K562 (cell line): Measurements from ENCODE around the gene RUSC1. TPM values are rescaled to one million over a fixed set of nuclear protein-coding genes. Genes with fewer than 3 reads are reported as not detected.

ENCODE experiments used
- ATF1 ChIP-seq, 2 experiments: fragments of 450-650 bp in 1 of 2; IDR thresholded peaks; 2 replicates each; pipeline ENCODE4 v1.6.1; 2016; ENCODE audit warnings: missing compliant biosample characterization in 1 of 2, missing genetic modification characterization in 1 of 2
- CHCHD3 ChIP-seq: fragments of 250-450 bp; sonication (Bioruptor Pico); IDR thresholded peaks from 2 replicates; pipeline ENCODE4 v2.1.2; 2022; ENCODE audit warnings: mild to moderate bottlenecking
- FOXJ2 ChIP-seq: fragments of 200-800 bp; sonication (Bioruptor generic); IDR thresholded peaks from 2 replicates; pipeline ENCODE4 v1.6.1; 2016; ENCODE audit warnings: missing genetic modification characterization, missing compliant biosample characterization
- GTF2F1 ChIP-seq: IDR thresholded peaks from 2 replicates; pipeline ENCODE4 v1.6.1; 2011; ENCODE audit warnings: low read depth, low read length, improper control_type of control experiment
- NCOA2 ChIP-seq, 2 experiments: fragments of 450-650 bp; IDR thresholded peaks; 2 replicates each; pipeline ENCODE4 v1.6.1; 2018; ENCODE audit warnings: mild to moderate bottlenecking in 2 of 2, moderate library complexity in 1 of 2; ENCODE audit not compliant: partially characterized antibody in 2 of 2
- POLR2B ChIP-seq: fragments of 450-650 bp; IDR thresholded peaks from 2 replicates; pipeline ENCODE4 v1.6.1; 2018; ENCODE audit warnings: low read depth; ENCODE audit not compliant: partially characterized antibody
- SMARCC2 ChIP-seq: fragments of 450-650 bp; IDR thresholded peaks from 2 replicates; pipeline ENCODE4 v1.6.1; 2017; ENCODE audit warnings: antibody characterized with exemption, moderate library complexity, mild to moderate bottlenecking, low read depth
- ZNF316 ChIP-seq: fragments of 450-650 bp; IDR thresholded peaks from 2 replicates; pipeline ENCODE4 v1.6.1; 2016
- ZNF354B ChIP-seq: fragments of 250-450 bp; sonication (Bioruptor Pico); IDR thresholded peaks from 2 replicates; pipeline ENCODE4 v1.4.0; 2020
- ZNF408 ChIP-seq: fragments of 250-450 bp; sonication (Bioruptor Pico); IDR thresholded peaks from 2 replicates; pipeline ENCODE4 v1.4.0; 2020; ENCODE audit warnings: low read depth, mild to moderate bottlenecking, moderate library complexity
- ZNF449 ChIP-seq: fragments of 250-450 bp; sonication (Bioruptor Pico); IDR thresholded peaks from 2 replicates; pipeline ENCODE4 v1.8.0; 2022; ENCODE audit warnings: moderate library complexity, mild to moderate bottlenecking, inconsistent platforms
- ZNF778 ChIP-seq: fragments of 450-650 bp; formaldehyde crosslinking; IDR thresholded peaks from 2 replicates; pipeline ENCODE4 v1.4.0; 2020; ENCODE audit warnings: mild to moderate bottlenecking, moderate library complexity
- polyA plus RNA-seq, 8 experiments: library from polyadenylated mRNA; depleted of rRNA in 4 of 8; stranded (reverse) in 5 of 8; unstranded in 3 of 8; fragments of >200 nt; fragmentation: Nextera tagmentation in 2 of 8; fragmentation: Illumina TruSeq in 1 of 8; extraction: Ambion mirVana in 2 of 8; extraction: Trizol in 1 of 8; gene quantifications; 2 replicates each; pipeline versions ENCODE4 v1.2.1 to v1.2.3, GENCODE V29; 2011 to 2014; ENCODE audit warnings: inconsistent platforms in 1 of 8, missing spikeins in 1 of 8
- total RNA-seq, 7 experiments: library from RNA; depleted of rRNA in 6 of 7; stranded (reverse); fragments of >200 nt in 6 of 7; fragmentation: Illumina TruSeq in 2 of 7; extraction: Trizol in 2 of 7; gene quantifications; 2 replicates each; pipeline versions ENCODE4 v1.2.1 to v1.2.3, GENCODE V29; 2011 to 2021; ENCODE audit warnings: low replicate concordance in 1 of 7
- TF ChIP-seq, protein P1 (sequence below): fragments of 450-650 bp; IDR thresholded peaks from one replicate; pipeline ENCODE4 v1.6.1; 2018; ENCODE audit warnings: mild to moderate bottlenecking, moderate library complexity; ENCODE audit not compliant: partially characterized antibody
- TF ChIP-seq, protein P2 (sequence below): sonication (generic); formaldehyde crosslinking; IDR thresholded peaks from 2 replicates; pipeline ENCODE4 v1.8.1; 2023; ENCODE audit warnings: mild to moderate bottlenecking, missing genetic modification reagents
- TF ChIP-seq, protein P3 (sequence below): sonication (generic); formaldehyde crosslinking; IDR thresholded peaks from 2 replicates; pipeline ENCODE4 v1.8.0; 2023; ENCODE audit warnings: mild to moderate bottlenecking, missing genetic modification reagents
- TF ChIP-seq, protein P4 (sequence below): fragments of 250-450 bp; sonication (Bioruptor Pico); IDR thresholded peaks from 2 replicates; pipeline ENCODE4 v1.5.0; 2021
- TF ChIP-seq, protein P5 (sequence below): fragments of 250-450 bp; sonication (Bioruptor Pico); IDR thresholded peaks from 2 replicates; pipeline ENCODE4 v1.4.0; 2020; ENCODE audit warnings: mild to moderate bottlenecking, moderate library complexity, borderline replicate concordance

Gene RUSC1
- total and polyA plus RNA-seq, 9 of the 15 experiments (the other 6 are each of a cell fraction or from before 2014, with no cell fraction given) = 5.7 to 68.3 (median 33.6) TPM

GRCh38 chr1:155307247-155307740 is 13.4 kb upstream of the RUSC1 start (continued):
- TF ChIP-seq ZNF778 (CRISPR knock-in tag) (no peak), ZNF316 (no peak), ATF1 (CRISPR knock-in tag; IDR thresholded peaks at IDR 0.05) (no peak), ATF1 (tag; IDR thresholded peaks at IDR 0.05) (peak; percentile 75), GTF2F1 (no peak), ZNF354B (CRISPR knock-in tag) (peak; percentile 91), ZNF449 (peak; percentile 98), CHCHD3 (CRISPR knock-in tag) (no peak), NCOA2 (IDR thresholded peaks at IDR 0.05; ENCODE audit: partially characterized antibody in 2 of 2) (no peak), FOXJ2 (tag) (no peak), POLR2B (no peak), SMARCC2 (no peak), ZNF408 (CRISPR knock-in tag) (no peak)
- TF ChIP-seq, protein P1, sequence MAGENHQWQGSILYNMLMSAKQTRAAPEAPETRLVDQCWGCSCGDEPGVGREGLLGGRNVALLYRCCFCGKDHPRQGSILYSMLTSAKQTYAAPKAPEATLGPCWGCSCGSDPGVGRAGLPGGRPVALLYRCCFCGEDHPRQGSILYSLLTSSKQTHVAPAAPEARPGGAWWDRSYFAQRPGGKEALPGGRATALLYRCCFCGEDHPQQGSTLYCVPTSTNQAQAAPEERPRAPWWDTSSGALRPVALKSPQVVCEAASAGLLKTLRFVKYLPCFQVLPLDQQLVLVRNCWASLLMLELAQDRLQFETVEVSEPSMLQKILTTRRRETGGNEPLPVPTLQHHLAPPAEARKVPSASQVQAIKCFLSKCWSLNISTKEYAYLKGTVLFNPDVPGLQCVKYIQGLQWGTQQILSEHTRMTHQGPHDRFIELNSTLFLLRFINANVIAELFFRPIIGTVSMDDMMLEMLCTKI = no peak
- TF ChIP-seq, protein P2, sequence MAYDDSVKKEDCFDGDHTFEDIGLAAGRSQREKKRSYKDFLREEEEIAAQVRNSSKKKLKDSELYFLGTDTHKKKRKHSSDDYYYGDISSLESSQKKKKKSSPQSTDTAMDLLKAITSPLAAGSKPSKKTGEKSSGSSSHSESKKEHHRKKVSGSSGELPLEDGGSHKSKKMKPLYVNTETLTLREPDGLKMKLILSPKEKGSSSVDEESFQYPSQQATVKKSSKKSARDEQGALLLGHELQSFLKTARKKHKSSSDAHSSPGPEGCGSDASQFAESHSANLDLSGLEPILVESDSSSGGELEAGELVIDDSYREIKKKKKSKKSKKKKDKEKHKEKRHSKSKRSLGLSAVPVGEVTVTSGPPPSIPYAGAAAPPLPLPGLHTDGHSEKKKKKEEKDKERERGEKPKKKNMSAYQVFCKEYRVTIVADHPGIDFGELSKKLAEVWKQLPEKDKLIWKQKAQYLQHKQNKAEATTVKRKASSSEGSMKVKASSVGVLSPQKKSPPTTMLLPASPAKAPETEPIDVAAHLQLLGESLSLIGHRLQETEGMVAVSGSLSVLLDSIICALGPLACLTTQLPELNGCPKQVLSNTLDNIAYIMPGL (CRISPR knock-in tag) = no peak
- TF ChIP-seq, protein P3, sequence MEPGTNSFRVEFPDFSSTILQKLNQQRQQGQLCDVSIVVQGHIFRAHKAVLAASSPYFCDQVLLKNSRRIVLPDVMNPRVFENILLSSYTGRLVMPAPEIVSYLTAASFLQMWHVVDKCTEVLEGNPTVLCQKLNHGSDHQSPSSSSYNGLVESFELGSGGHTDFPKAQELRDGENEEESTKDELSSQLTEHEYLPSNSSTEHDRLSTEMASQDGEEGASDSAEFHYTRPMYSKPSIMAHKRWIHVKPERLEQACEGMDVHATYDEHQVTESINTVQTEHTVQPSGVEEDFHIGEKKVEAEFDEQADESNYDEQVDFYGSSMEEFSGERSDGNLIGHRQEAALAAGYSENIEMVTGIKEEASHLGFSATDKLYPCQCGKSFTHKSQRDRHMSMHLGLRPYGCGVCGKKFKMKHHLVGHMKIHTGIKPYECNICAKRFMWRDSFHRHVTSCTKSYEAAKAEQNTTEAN (CRISPR knock-in tag) = no peak
- TF ChIP-seq, protein P4, sequence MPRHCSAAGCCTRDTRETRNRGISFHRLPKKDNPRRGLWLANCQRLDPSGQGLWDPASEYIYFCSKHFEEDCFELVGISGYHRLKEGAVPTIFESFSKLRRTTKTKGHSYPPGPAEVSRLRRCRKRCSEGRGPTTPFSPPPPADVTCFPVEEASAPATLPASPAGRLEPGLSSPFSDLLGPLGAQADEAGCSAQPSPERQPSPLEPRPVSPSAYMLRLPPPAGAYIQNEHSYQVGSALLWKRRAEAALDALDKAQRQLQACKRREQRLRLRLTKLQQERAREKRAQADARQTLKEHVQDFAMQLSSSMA (CRISPR knock-in tag) = no peak
- TF ChIP-seq, protein P5, sequence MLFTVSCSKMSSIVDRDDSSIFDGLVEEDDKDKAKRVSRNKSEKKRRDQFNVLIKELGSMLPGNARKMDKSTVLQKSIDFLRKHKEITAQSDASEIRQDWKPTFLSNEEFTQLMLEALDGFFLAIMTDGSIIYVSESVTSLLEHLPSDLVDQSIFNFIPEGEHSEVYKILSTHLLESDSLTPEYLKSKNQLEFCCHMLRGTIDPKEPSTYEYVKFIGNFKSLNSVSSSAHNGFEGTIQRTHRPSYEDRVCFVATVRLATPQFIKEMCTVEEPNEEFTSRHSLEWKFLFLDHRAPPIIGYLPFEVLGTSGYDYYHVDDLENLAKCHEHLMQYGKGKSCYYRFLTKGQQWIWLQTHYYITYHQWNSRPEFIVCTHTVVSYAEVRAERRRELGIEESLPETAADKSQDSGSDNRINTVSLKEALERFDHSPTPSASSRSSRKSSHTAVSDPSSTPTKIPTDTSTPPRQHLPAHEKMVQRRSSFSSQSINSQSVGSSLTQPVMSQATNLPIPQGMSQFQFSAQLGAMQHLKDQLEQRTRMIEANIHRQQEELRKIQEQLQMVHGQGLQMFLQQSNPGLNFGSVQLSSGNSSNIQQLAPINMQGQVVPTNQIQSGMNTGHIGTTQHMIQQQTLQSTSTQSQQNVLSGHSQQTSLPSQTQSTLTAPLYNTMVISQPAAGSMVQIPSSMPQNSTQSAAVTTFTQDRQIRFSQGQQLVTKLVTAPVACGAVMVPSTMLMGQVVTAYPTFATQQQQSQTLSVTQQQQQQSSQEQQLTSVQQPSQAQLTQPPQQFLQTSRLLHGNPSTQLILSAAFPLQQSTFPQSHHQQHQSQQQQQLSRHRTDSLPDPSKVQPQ (CRISPR knock-in tag) = peak; percentile 67; the same call in 1 of the 2 replicates
